Adrenal gland (tissue), 5 donors: ENCODE data around the gene DCP2.

Experiments used
- CTCF ChIP-seq, 6 experiments: fragments of 450-650 bp in 4 of 6; fragments of 200-600 bp in 2 of 6; sonication (generic) in 1 of 6; IDR thresholded peaks; 1 replicate in 5 of 6; 2 replicates in 1 of 6; pipeline versions ENCODE4 v1.5.1 to v1.8.0; 2016 to 2021; ENCODE audit warnings: antibody characterized with exemption in 6 of 6, mild to moderate bottlenecking in 2 of 6, moderate library complexity in 1 of 6
- POLR2A ChIP-seq, 2 donors: fragments of 450-650 bp; IDR thresholded peaks; one replicate each; pipeline ENCODE4 v1.6.1; 2017; ENCODE audit warnings: antibody characterized with exemption in 2 of 2, mild to moderate bottlenecking in 2 of 2, moderate library complexity in 1 of 2
- donor health status: DM: no; HTN: no; CAD: no.

GRCh38 chr5:113026211-113026610 is 49.6 kb downstream of the DCP2 start:
- TF ChIP-seq POLR2A (IDR thresholded peaks at IDR 0.05) (no peak), CTCF (IDR thresholded peaks at IDR 0.05) (no peak)
